PFSK-1 (cell line): Measurements from ENCODE around the gene FAM163B.

Source experiments
- FOXP2 ChIP-seq: optimal IDR thresholded peaks from 2 replicates; pipeline ENCODE3; 2011; ENCODE audit warnings: borderline replicate concordance, control low read depth, inconsistent platforms; ENCODE audit not compliant: insufficient read depth; ENCODE audit errors: extremely low read length, extremely low read depth
- POLR2AphosphoS5 ChIP-seq: IDR thresholded peaks from 2 replicates; pipeline ENCODE4 v1.6.1; 2012; ENCODE audit warnings: low read depth, mild to moderate bottlenecking, control low read depth, low read length, moderate library complexity
- SIN3A ChIP-seq: IDR thresholded peaks from 2 replicates; pipeline ENCODE4 v1.6.1; 2012; ENCODE audit warnings: mild to moderate bottlenecking, low read length, moderate library complexity, borderline replicate concordance; ENCODE audit not compliant: insufficient read depth
- TAF1 ChIP-seq: IDR thresholded peaks from 2 replicates; pipeline ENCODE4 v1.6.1; 2012; ENCODE audit warnings: low read length, control low read depth, borderline replicate concordance; ENCODE audit not compliant: insufficient read depth
- TF ChIP-seq, protein P1 (sequence below), 2 experiments: IDR thresholded peaks; 2 replicates each; pipeline versions ENCODE4 v1.6.1 to v1.8.0; 2011 to 2012; ENCODE audit warnings: low read depth in 2 of 2, low read length in 2 of 2, control low read depth in 1 of 2, inconsistent platforms in 1 of 2, mild to moderate bottlenecking in 1 of 2, moderate library complexity in 1 of 2; ENCODE audit not compliant: insufficient read depth in 1 of 2

FAM163B gene

DNA sequence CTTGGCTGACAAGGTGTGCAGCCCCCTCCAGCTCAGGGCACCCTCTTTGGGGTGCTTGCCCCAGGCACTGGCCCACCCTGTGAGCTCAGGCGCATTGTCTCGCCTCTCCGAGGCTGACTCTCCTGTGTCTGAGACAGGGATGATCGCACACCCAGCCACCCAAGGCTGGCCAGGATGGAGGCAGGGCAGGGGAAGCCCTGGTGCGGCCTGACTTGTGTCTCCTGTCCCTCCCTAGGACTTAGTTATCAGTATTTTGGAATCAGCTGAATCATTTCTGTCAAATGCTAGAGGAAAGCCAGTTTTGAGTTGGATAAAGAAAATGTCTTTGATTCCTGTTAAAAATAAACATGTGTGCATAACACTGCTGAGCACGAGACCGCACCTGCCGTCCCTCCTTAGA, 24.5 kb upstream of the FAM163B start:
- TF ChIP-seq TAF1, result no peak
- TF ChIP-seq, protein P1, sequence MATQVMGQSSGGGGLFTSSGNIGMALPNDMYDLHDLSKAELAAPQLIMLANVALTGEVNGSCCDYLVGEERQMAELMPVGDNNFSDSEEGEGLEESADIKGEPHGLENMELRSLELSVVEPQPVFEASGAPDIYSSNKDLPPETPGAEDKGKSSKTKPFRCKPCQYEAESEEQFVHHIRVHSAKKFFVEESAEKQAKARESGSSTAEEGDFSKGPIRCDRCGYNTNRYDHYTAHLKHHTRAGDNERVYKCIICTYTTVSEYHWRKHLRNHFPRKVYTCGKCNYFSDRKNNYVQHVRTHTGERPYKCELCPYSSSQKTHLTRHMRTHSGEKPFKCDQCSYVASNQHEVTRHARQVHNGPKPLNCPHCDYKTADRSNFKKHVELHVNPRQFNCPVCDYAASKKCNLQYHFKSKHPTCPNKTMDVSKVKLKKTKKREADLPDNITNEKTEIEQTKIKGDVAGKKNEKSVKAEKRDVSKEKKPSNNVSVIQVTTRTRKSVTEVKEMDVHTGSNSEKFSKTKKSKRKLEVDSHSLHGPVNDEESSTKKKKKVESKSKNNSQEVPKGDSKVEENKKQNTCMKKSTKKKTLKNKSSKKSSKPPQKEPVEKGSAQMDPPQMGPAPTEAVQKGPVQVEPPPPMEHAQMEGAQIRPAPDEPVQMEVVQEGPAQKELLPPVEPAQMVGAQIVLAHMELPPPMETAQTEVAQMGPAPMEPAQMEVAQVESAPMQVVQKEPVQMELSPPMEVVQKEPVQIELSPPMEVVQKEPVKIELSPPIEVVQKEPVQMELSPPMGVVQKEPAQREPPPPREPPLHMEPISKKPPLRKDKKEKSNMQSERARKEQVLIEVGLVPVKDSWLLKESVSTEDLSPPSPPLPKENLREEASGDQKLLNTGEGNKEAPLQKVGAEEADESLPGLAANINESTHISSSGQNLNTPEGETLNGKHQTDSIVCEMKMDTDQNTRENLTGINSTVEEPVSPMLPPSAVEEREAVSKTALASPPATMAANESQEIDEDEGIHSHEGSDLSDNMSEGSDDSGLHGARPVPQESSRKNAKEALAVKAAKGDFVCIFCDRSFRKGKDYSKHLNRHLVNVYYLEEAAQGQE (IDR thresholded peaks at IDR 0.05; ENCODE audit: insufficient read depth in 1 of 2, low read depth in 2 of 2, low read length in 2 of 2), result no peak
- no peak for TF ChIP-seq POLR2AphosphoS5
- TF ChIP-seq FOXP2, result no peak
- TF ChIP-seq SIN3A, result no peak

GRCh38 chr9:133632806-133633680, 23.9 kb upstream of the FAM163B start:
- TF ChIP-seq FOXP2 (no peak), POLR2AphosphoS5 (no peak), TAF1 (no peak), SIN3A (no peak)
- TF ChIP-seq, protein P1 (IDR thresholded peaks at IDR 0.05; ENCODE audit: insufficient read depth in 1 of 2, low read depth in 2 of 2, low read length in 2 of 2), result no peak

DNA sequence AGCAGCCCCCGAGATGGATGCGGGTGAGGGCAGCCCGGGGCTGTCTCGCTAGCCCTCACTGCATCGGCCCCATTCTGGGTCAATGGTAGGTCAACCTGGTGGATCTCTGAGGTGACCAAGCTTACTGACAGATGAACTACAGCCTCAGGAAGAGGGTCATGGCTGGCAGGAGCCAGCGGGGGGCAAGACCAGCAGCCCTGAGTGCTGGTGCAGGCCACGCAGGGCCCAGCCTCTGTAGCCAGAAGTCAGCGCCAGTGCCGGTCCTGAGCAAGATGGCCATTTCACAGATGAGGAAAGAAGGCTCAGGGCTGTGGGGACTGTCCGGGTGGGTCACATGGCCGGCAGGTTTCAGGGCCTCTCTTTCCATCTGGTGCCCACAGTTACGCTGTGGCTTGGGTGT, 21.9 kb upstream of the FAM163B start:
- TF ChIP-seq SIN3A (no peak), TAF1 (no peak), FOXP2 (no peak), POLR2AphosphoS5 (no peak)
- TF ChIP-seq, protein P1 (IDR thresholded peaks at IDR 0.05; ENCODE audit: insufficient read depth in 1 of 2, low read depth in 2 of 2, low read length in 2 of 2), result no peak

DNA sequence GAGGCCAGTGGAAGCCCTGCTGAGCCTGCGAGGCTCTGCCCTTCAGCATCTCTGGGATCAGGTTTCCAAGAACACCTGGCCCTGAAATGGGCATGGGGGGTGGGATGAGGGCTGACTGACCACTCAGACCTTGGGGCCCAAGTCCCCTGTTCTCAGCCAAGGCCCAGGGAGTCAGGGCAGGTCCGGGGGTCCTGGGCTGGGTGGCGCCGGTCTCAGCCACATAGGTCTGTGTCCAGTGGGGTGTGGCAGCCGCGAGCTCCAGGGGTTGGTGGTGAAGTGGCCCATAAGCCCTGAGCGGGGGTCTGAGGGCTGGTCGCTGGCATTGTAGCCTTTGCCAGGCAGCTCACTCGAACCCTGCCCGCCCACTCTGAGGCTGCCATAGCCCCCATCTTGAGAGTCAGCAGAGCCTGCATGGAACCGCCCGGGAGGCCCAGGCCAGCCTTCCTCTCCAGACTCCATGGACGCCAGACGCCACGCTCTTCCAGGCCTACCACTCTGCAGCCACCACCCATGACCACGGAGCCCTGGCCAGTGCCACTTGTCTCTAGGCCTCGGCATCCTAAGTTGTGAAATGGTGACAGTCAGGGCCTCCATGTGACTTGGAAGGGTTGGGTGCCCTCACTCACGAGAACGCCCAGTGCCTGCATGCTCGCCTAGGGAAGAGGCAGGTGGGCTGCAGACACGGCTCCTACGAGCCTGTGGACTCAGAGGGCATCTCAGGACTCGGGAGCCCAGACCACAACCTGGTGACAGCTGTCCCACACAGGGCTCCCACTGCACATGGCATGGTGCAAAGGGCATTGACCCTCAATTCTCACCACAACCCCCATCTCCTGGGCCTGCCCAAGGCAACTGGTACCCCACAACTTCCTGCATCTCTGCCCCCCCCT, 20.3 kb upstream of the FAM163B start:
- TF ChIP-seq, protein P1 (IDR thresholded peaks at IDR 0.05; ENCODE audit: insufficient read depth in 1 of 2, low read depth in 2 of 2, low read length in 2 of 2), result no peak
- TF ChIP-seq SIN3A (no peak), POLR2AphosphoS5 (no peak), TAF1 (no peak), FOXP2 (no peak)
